Peyer's patch (tissue), 4 donors: ENCODE measurements around the gene CLDN17. TPM values are rescaled to one million over a fixed set of nuclear protein-coding genes. Genes with fewer than 3 reads are reported as not detected.

Experiments
- DNase-seq, 3 donors: peaks; one replicate each; pipeline ENCODE4 v3.0.0-alpha.2; 2017 to 2019
- H3K27ac ChIP-seq, 4 donors: fragments of 200-600 bp; sonication (generic); one replicate each; pipeline ENCODE4 v1.5.1; 2016 to 2019
- H3K27me3 ChIP-seq, 2 donors: fragments of 200-600 bp; sonication (generic); one replicate each; pipeline ENCODE4 v1.5.1; 2019
- H3K36me3 ChIP-seq, 3 donors: fragments of 200-600 bp; sonication (generic); one replicate each; pipeline ENCODE4 v1.5.1; 2016 to 2019
- H3K4me1 ChIP-seq, 4 donors: fragments of 200-600 bp; sonication (generic); one replicate each; pipeline ENCODE4 v1.5.1; 2016 to 2019
- H3K4me3 ChIP-seq, 4 donors: fragments of 200-600 bp; sonication (generic); 1 replicate in 3 of 4; 2 replicates in 1 of 4; pipeline ENCODE4 v1.5.1; 2016 to 2019; ENCODE audit warnings: mild to moderate bottlenecking in 1 of 4
- H3K9me3 ChIP-seq, 4 donors: fragments of 200-600 bp; sonication (generic); one replicate each; pipeline ENCODE4 v1.5.1; 2016 to 2019; ENCODE audit warnings: mild to moderate bottlenecking in 1 of 4
- POLR2A ChIP-seq, 2 donors: fragments of 450-650 bp; IDR thresholded peaks; one replicate each; pipeline ENCODE4 v1.5.1; 2017; ENCODE audit warnings: antibody characterized with exemption in 2 of 2, mild to moderate bottlenecking in 2 of 2, moderate library complexity in 2 of 2
- total RNA-seq, 4 donors: library from RNA; depleted of rRNA; stranded (reverse); fragments of >200 nt; gene quantifications; one replicate each; pipeline ENCODE4 v1.1.0, GENCODE V29; 2016
- TF ChIP-seq, protein P1 (sequence below), 6 experiments: fragments of 450-650 bp in 4 of 6; fragments of 200-600 bp in 2 of 6; sonication (generic) in 1 of 6; IDR thresholded peaks; one replicate each; pipeline ENCODE4 v1.5.1; 2017 to 2019; ENCODE audit warnings: antibody characterized with exemption in 6 of 6, mild to moderate bottlenecking in 3 of 6, moderate library complexity in 1 of 6

The CLDN17 gene
- total RNA-seq, 4 donors from 2014 or later: not detected

- Histone ChIP-seq H3K27ac (no peak overlapping the region), H3K27me3 (no peaks in the 10 kb centered on the region), H3K36me3 (no peaks in the 10 kb centered on the region), H3K4me1 (no peaks in the 10 kb centered on the region), H3K9me3 (no peaks in the 10 kb centered on the region), H3K4me3 (no peak overlapping the region)
- no peak for TF ChIP-seq POLR2A (IDR thresholded peaks at IDR 0.05)
- TF ChIP-seq, protein P1, sequence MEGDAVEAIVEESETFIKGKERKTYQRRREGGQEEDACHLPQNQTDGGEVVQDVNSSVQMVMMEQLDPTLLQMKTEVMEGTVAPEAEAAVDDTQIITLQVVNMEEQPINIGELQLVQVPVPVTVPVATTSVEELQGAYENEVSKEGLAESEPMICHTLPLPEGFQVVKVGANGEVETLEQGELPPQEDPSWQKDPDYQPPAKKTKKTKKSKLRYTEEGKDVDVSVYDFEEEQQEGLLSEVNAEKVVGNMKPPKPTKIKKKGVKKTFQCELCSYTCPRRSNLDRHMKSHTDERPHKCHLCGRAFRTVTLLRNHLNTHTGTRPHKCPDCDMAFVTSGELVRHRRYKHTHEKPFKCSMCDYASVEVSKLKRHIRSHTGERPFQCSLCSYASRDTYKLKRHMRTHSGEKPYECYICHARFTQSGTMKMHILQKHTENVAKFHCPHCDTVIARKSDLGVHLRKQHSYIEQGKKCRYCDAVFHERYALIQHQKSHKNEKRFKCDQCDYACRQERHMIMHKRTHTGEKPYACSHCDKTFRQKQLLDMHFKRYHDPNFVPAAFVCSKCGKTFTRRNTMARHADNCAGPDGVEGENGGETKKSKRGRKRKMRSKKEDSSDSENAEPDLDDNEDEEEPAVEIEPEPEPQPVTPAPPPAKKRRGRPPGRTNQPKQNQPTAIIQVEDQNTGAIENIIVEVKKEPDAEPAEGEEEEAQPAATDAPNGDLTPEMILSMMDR (IDR thresholded peaks at IDR 0.05): no peak
- DNase-seq: no peak
Observed at GRCh38 chr21:30152792-30153191, 13.8 kb downstream of the CLDN17 start.

DNA sequence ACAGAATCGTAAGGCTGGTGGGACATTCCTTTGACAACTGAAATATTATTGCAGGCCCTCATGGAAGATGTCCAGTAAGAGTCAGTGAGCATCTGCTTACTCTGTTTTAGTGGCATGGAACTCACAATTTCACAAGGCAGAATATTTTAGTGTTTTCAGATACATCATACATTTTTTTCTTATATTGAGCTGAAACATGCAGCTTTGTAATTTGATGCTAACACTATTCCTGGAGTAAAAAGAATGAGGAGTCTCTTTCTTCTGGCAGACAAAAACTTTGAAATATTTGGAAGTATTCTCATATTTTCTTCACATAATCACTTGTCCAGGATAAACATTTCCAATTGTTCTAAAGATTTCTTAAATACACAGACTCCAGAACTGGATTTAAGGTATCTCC is 17.7 kb downstream of the CLDN17 start:
- TF ChIP-seq, protein P1 (IDR thresholded peaks at IDR 0.05): no peak
- TF ChIP-seq POLR2A (IDR thresholded peaks at IDR 0.05): no peak
- no peak overlapping the region for H3K4me3 ChIP-seq
- no peak for DNase-seq

DNA sequence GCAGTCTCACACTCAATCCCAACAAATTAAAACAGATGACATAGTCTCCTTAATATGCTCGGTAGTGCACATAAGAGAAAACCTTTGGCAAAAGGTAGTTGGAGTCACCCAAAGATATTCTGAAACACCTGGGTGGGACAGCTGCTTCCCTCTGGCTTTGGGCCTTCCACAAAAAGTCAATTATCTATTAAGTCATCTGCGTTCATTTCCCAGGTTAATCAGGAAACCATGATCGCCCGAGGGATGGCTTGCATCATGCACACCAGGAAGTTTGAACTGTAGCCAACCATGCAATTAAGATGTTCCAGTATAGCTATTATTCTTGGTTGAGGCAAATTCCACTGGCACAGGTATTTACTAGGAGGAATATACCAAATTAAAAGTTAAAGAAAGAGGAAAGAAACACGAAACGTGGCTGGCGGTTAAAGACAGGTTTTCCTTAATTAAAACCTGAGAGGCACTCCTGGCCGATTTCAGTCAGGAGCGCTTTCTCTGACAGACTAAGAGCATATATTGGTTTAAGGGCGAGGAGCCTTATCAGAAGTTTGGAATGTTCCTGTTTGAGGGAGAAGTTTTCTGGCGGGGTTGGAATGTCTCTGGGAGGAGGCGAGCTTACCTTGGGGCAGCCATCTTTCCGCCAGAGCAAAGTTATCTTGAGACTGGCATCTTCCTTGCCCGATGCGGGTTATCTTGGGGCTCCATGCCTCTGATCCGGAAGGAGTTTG is 19.9 kb downstream of the CLDN17 start:
- no peaks in the 10 kb centered on the region for H3K36me3 ChIP-seq
- DNase-seq: no peak
- H3K4me1 ChIP-seq: no peaks in the 10 kb centered on the region
- no peaks in the 10 kb centered on the region for H3K9me3 ChIP-seq
- H3K27ac ChIP-seq: no peak overlapping the region
- no peak for TF ChIP-seq POLR2A (IDR thresholded peaks at IDR 0.05)
- TF ChIP-seq, protein P1 (IDR thresholded peaks at IDR 0.05): no peak
- no peaks in the 10 kb centered on the region for H3K27me3 ChIP-seq
- H3K4me3 ChIP-seq: no peak overlapping the region

More for the DNA sequence above, 17.7 kb downstream of the CLDN17 start:
- no peaks in the 10 kb centered on the region for H3K36me3 ChIP-seq
- H3K9me3 ChIP-seq: no peaks in the 10 kb centered on the region
- no peak overlapping the region for H3K27ac ChIP-seq
- no peaks in the 10 kb centered on the region for H3K27me3 ChIP-seq
- H3K4me1 ChIP-seq: no peaks in the 10 kb centered on the region

GRCh38 chr21:30138483-30138882 is 28.1 kb downstream of the CLDN17 start:
- H3K4me3 ChIP-seq: no peak overlapping the region
- no peaks in the 10 kb centered on the region for H3K27me3 ChIP-seq
- no peak overlapping the region for H3K27ac ChIP-seq
- no peak for TF ChIP-seq POLR2A (IDR thresholded peaks at IDR 0.05)
- TF ChIP-seq, protein P1 (IDR thresholded peaks at IDR 0.05): no peak
- H3K9me3 ChIP-seq: no peaks in the 10 kb centered on the region
- no peaks in the 10 kb centered on the region for H3K4me1 ChIP-seq
- no peaks in the 10 kb centered on the region for H3K36me3 ChIP-seq
- no peak for DNase-seq

GRCh38 chr21:30129246-30129645 is 37.4 kb downstream of the CLDN17 start:
- Histone ChIP-seq H3K9me3 (no peaks in the 10 kb centered on the region), H3K4me3 (no peak overlapping the region), H3K36me3 (no peaks in the 10 kb centered on the region), H3K27me3 (no peaks in the 10 kb centered on the region), H3K4me1 (no peaks in the 10 kb centered on the region), H3K27ac (no peak overlapping the region)
- no peak for DNase-seq
- TF ChIP-seq, protein P1 (IDR thresholded peaks at IDR 0.05): no peak
- TF ChIP-seq POLR2A (IDR thresholded peaks at IDR 0.05): no peak
